HEK293T (cell line): ENCODE results near the gene MYPOP.

ENCODE experiments used
- CTCF ChIA-PET: fragments of 350-600 bp; formaldehyde crosslinking; extraction: SDS; loops from one replicate; lab custom pipeline; 2021; ENCODE audit warnings: antibody characterized with exemption, inconsistent platforms; lab: Yijun Ruan, JAX
- POLR2A ChIA-PET: fragments of 350-600 bp; formaldehyde crosslinking; extraction: SDS; loops from one replicate; lab custom pipeline; 2020; ENCODE audit warnings: antibody characterized with exemption, inconsistent platforms; lab: Yijun Ruan, JAX
- DNase-seq: peaks from one replicate; pipeline ENCODE4 v3.0.0; 2012; ENCODE audit warnings: mixed read lengths; ENCODE audit errors: extremely low spot score
- ARNT ChIP-seq: fragments of 450-650 bp; IDR thresholded peaks from 2 replicates; pipeline ENCODE4 v1.6.1; 2017; ENCODE audit warnings: mild to moderate bottlenecking
- BHLHE40 ChIP-seq: fragments of 450-650 bp; IDR thresholded peaks from 2 replicates; pipeline ENCODE4 v1.6.1; 2016; ENCODE audit warnings: mild to moderate bottlenecking, moderate library complexity, borderline replicate concordance
- CTBP1 ChIP-seq: fragments of 450-650 bp; IDR thresholded peaks from 2 replicates; pipeline ENCODE4 v1.6.1; 2016; ENCODE audit warnings: borderline replicate concordance
- ELF4 ChIP-seq: fragments of 450-650 bp; IDR thresholded peaks from 2 replicates; pipeline ENCODE4 v1.6.1; 2017; ENCODE audit warnings: antibody characterized with exemption
- FOXA1 ChIP-seq: fragments of 450-650 bp; IDR thresholded peaks from 2 replicates; pipeline ENCODE4 v1.6.1; 2016; ENCODE audit warnings: mild to moderate bottlenecking
- FOXK2 ChIP-seq: fragments of 450-650 bp; IDR thresholded peaks from 2 replicates; pipeline ENCODE4 v1.6.1; 2016; ENCODE audit warnings: mild to moderate bottlenecking
- FOXM1 ChIP-seq: fragments of 450-650 bp; IDR thresholded peaks from 2 replicates; pipeline ENCODE4 v1.6.1; 2017; ENCODE audit warnings: mild to moderate bottlenecking, borderline replicate concordance
- HDGF ChIP-seq: fragments of 450-650 bp; IDR thresholded peaks from 2 replicates; pipeline ENCODE4 v1.6.1; 2017; ENCODE audit warnings: antibody characterized with exemption, borderline replicate concordance
- L3MBTL2 ChIP-seq: fragments of 450-650 bp; conservative IDR thresholded peaks from 2 replicates; pipeline ENCODE4 v1.6.1; 2016; ENCODE audit warnings: mild to moderate bottlenecking
- LEF1 ChIP-seq: fragments of 450-650 bp; IDR thresholded peaks from 2 replicates; pipeline ENCODE4 v1.6.1; 2017; ENCODE audit warnings: mild to moderate bottlenecking, borderline replicate concordance
- NFRKB ChIP-seq: fragments of 450-650 bp; IDR thresholded peaks from 2 replicates; pipeline ENCODE4 v1.6.1; 2016; ENCODE audit warnings: mild to moderate bottlenecking, moderate library complexity
- SP1 ChIP-seq: fragments of 450-650 bp; IDR thresholded peaks from 2 replicates; pipeline ENCODE4 v1.6.1; 2017
- SUZ12 ChIP-seq: fragments of 450-650 bp; IDR thresholded peaks from 2 replicates; pipeline ENCODE4 v1.6.1; 2016; ENCODE audit warnings: mild to moderate bottlenecking
- TARDBP ChIP-seq: fragments of 450-650 bp; IDR thresholded peaks from 2 replicates; pipeline ENCODE4 v1.6.1; 2016
- ZNF384 ChIP-seq: fragments of 450-650 bp; IDR thresholded peaks from 2 replicates; pipeline ENCODE4 v1.6.1; 2016
- TF ChIP-seq, protein P1 (sequence below): fragments of 450-650 bp; IDR thresholded peaks from 2 replicates; pipeline ENCODE4 v1.6.1; 2016

MYPOP gene

GRCh38 chr19:45913874-45914830 is 11.7 kb upstream of the MYPOP start, which contains the start of gene NANOS2:
NANOS2 (minus strand) TSS chr19:45914778; CDS start chr19:45914693, 85 bp downstream.
- peak; percentile 58 for DNase-seq
- TF ChIP-seq BHLHE40 (no peak), SP1 (no peak), HDGF (no peak)
- ChIA-PET POLR2A (interaction anchor here (0.7 to 2.5 kb wide), 4 partner anchors 11 to 163 kb away, joined by 3 to 13 read pairs (median 4); partner anchors contain the start of genes CCDC61 and MYPOP), CTCF (interaction anchor here (0.6 to 2.4 kb wide), 3 partner anchors 11 to 119 kb away, joined by 3 to 12 read pairs (median 7); partner anchors contain the start of gene MYPOP)

DNA sequence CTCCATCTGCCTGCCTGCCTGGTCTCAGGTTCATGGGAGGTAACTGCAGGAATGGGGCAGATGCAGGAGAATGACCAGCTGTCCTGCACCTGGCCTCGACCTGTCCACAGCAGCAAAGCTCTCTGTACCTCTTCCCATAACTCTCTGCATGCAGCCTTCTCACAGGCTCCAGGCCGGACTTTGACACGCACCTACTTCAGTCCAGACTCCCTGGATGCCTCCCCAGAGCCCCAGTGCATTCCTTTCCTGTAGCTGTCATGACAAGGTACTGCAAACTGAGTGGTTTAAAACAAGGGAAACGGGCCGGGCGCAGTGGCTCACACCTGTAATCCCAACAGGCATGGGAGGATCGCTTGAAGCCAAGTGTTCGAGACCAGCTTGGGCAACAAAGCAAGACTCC is 8.9 kb upstream of the MYPOP start:
- ChIA-PET POLR2A (interaction anchor here (1.0 kb wide), 1 partner anchor 9 kb away, joined by 5 read pairs; the partner anchor contains the start of gene MYPOP), CTCF (no interaction called here)
- TF ChIP-seq ELF4: no peak
- TF ChIP-seq SUZ12: no peak
- TF ChIP-seq CTBP1: no peak
- no peak for TF ChIP-seq NFRKB
- no peak for TF ChIP-seq LEF1
- TF ChIP-seq FOXM1: no peak
- TF ChIP-seq BHLHE40: no peak
- no peak for TF ChIP-seq TARDBP
- TF ChIP-seq FOXK2: no peak
- no peak for TF ChIP-seq FOXA1
- TF ChIP-seq L3MBTL2: no peak
- no peak for TF ChIP-seq ZNF384
- no peak for TF ChIP-seq HDGF
- TF ChIP-seq, protein P1, sequence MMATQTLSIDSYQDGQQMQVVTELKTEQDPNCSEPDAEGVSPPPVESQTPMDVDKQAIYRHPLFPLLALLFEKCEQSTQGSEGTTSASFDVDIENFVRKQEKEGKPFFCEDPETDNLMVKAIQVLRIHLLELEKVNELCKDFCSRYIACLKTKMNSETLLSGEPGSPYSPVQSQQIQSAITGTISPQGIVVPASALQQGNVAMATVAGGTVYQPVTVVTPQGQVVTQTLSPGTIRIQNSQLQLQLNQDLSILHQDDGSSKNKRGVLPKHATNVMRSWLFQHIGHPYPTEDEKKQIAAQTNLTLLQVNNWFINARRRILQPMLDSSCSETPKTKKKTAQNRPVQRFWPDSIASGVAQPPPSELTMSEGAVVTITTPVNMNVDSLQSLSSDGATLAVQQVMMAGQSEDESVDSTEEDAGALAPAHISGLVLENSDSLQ: no peak
- no peak for TF ChIP-seq ARNT
- DNase-seq: no peak

DNA sequence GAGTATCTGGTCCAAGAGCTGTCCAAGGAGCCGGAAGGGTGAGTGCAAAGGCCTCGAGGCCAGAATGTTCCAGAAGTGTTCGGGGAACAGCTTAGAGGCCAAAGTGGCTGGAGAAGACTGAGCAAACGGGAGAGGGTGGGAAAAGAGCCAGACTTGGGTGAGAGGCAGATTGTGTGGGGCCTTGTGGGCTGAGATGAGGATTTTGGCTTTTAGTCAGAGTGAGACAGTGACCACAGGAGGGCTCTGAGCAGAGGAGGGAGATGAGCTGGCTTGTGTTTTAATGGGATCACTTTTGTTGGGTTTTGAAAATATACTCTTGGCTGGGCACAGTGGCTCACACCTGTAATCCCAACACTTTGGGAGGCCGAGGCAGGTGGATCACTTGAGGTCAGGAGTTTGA is 6.5 kb upstream of the MYPOP start:
- TF ChIP-seq, protein P1: no peak
- no peak for TF ChIP-seq ARNT
- TF ChIP-seq SP1: no peak
- TF ChIP-seq L3MBTL2: no peak
- no peak for TF ChIP-seq SUZ12
- TF ChIP-seq CTBP1: no peak
- no peak for TF ChIP-seq ELF4
- no peak for TF ChIP-seq NFRKB
- no peak for TF ChIP-seq HDGF
- no peak for TF ChIP-seq LEF1
- no peak for TF ChIP-seq BHLHE40
- TF ChIP-seq FOXM1: no peak
- no peak for TF ChIP-seq FOXK2
- TF ChIP-seq FOXA1: no peak
- TF ChIP-seq ZNF384: no peak
- no peak for TF ChIP-seq TARDBP
- POLR2A ChIA-PET: no interaction called here
- DNase-seq: no peak
- CTCF ChIA-PET: no interaction called here

GRCh38 chr19:45906221-45906620 is 3.8 kb upstream of the MYPOP start:
- TF ChIP-seq ELF4 (no peak), BHLHE40 (no peak), NFRKB (no peak), L3MBTL2 (no peak), ZNF384 (no peak), FOXK2 (no peak), HDGF (no peak), FOXM1 (no peak), ARNT (no peak), FOXA1 (no peak)
- TF ChIP-seq, protein P1: no peak
- POLR2A ChIA-PET: interaction anchor here (1.1 kb wide), 1 partner anchor 90 kb away, joined by 4 read pairs; no protein-coding TSS in a partner anchor
- CTCF ChIA-PET: interaction anchor here (0.8 kb wide), 1 partner anchor 23 kb away, joined by 3 read pairs; no protein-coding TSS in a partner anchor
- DNase-seq: no peak

DNA sequence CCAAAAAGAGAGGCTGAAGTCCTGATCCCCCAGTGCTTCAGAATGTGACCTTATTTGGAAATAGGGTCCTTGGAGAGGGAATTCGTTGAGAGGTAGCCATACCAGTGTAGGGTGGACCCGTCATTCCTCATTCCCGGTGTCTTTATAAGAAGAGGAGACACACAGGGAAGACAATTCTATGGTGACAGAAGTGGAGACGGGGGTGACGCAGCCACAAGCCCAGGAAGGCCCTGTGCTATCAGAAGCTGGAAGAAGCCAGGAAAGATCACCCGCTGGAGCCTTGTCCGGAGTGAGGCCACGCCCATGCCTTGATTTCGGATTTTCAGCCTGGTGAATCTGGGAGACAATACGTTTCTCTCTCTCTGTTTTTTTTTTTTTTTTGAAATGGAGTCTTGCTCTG is 2.6 kb upstream of the MYPOP start:
- TF ChIP-seq CTBP1 (no peak), ARNT (no peak), FOXA1 (no peak), ELF4 (no peak), SUZ12 (no peak), TARDBP (no peak), HDGF (no peak), LEF1 (no peak), L3MBTL2 (no peak), BHLHE40 (no peak), NFRKB (no peak), ZNF384 (no peak), FOXM1 (no peak)
- TF ChIP-seq, protein P1: no peak
- CTCF ChIA-PET: interaction anchor here (0.7 kb wide), 1 partner anchor 74 kb away, joined by 3 read pairs; no protein-coding TSS in a partner anchor
- POLR2A ChIA-PET: interaction anchor here (1.1 kb wide), 1 partner anchor 91 kb away, joined by 4 read pairs; no protein-coding TSS in a partner anchor
- DNase-seq: no peak
